Spleen (tissue), 11 donors: Measurements from ENCODE around the gene CRP. TPM values are rescaled to one million over a fixed set of nuclear protein-coding genes. Genes with fewer than 3 reads are reported as not detected.
"Not testable (repeated sequence)": the region's sequence is repeated elsewhere in the genome, so short reads cannot be mapped to it uniquely, and the experiment has no call there.

Experiments
- DNase-seq: peaks from one replicate; pipeline ENCODE4 v3.0.0-alpha.2; 2020
- H3K27ac ChIP-seq, 8 donors: fragments of 200-600 bp; sonication (generic) in 7 of 8; 1 replicate in 4 of 8; 2 replicates in 4 of 8; pipeline versions ENCODE4 v1.5.0 to v1.8.0; 2016 to 2021; ENCODE audit warnings: inconsistent platforms in 4 of 8, mild to moderate bottlenecking in 4 of 8, moderate library complexity in 1 of 8
- H3K27me3 ChIP-seq, 7 donors: fragments of 200-600 bp; sonication (generic) in 6 of 7; replicated peaks in 1 of 7; 1 replicate in 4 of 7; 2 replicates in 3 of 7; pipeline versions ENCODE4 v1.5.0 to v1.8.0; 2016 to 2021; ENCODE audit warnings: inconsistent platforms in 3 of 7, mild to moderate bottlenecking in 1 of 7
- H3K36me3 ChIP-seq, 6 donors: fragments of 200-600 bp; sonication (generic) in 5 of 6; 1 replicate in 4 of 6; 2 replicates in 2 of 6; pipeline versions ENCODE4 v1.5.0 to v1.8.0; 2016 to 2021; ENCODE audit warnings: inconsistent platforms in 2 of 6
- H3K4me1 ChIP-seq, 6 donors: fragments of 200-600 bp; sonication (generic) in 5 of 6; 1 replicate in 3 of 6; 2 replicates in 3 of 6; pipeline versions ENCODE4 v1.5.0 to v1.8.0; 2016 to 2021; ENCODE audit warnings: inconsistent platforms in 3 of 6
- H3K4me3 ChIP-seq, 8 donors: fragments of 200-600 bp; sonication (generic) in 7 of 8; 1 replicate in 4 of 8; 2 replicates in 4 of 8; pipeline versions ENCODE4 v1.5.0 to v1.8.0; 2016 to 2021; ENCODE audit warnings: inconsistent platforms in 4 of 8, mild to moderate bottlenecking in 4 of 8, moderate library complexity in 2 of 8
- H3K9me3 ChIP-seq, 8 donors: fragments of 200-600 bp; sonication (generic) in 7 of 8; 1 replicate in 4 of 8; 2 replicates in 4 of 8; pipeline versions ENCODE4 v1.5.0 to v1.8.0; 2016 to 2021; ENCODE audit warnings: inconsistent platforms in 4 of 8
- POLR2A ChIP-seq, 3 donors: fragments of 450-650 bp; IDR thresholded peaks; one replicate each; pipeline ENCODE4 v1.5.1; 2017; ENCODE audit warnings: antibody characterized with exemption in 3 of 3, mild to moderate bottlenecking in 1 of 3
- POLR2AphosphoS5 ChIP-seq, 3 donors: sonication (generic); formaldehyde crosslinking; IDR thresholded peaks; one replicate each; pipeline ENCODE4 v1.5.1; 2017; ENCODE audit warnings: antibody characterized with exemption in 3 of 3
- WGBS, 5 donors: extraction: QIAGEN DNeasy Blood & Tissue Kit in 3 of 5; methylation state at CpG; one replicate each; pipeline versions ENCODE4 v1.1.5 to v1.1.7; 2013 to 2018; 5-methylcytosine and 5-hydroxymethylcytosine counted together
- intact Hi-C: fragments of 100-400 bp; cut with DNase I; formaldehyde crosslinking; loops from one replicate; pipeline ENCODE4 v1.15.0; 2023; ENCODE audit warnings: low total_unique reads
- polyA plus RNA-seq, 3 donors: library from polyadenylated mRNA; stranded (reverse); fragments of 200-250 nt; gene quantifications; one replicate each; pipeline ENCODE4 v1.2.1, GENCODE V29; 2013
- total RNA-seq, 7 donors: library from RNA; depleted of rRNA in 3 of 7; stranded (reverse); fragments of >200 nt in 3 of 7; fragmentation: NEBNext Ultra II Directional in 4 of 7; extraction: Animal tissue kit (Norgen Biotek cat#: 25700) in 4 of 7; gene quantifications; one replicate each; pipeline versions ENCODE4 v1.1.0 to v1.2.1, GENCODE V29; 2016 to 2021
- TF ChIP-seq, protein P1 (sequence below), 11 experiments: fragments of 200-600 bp in 7 of 11; fragments of 450-650 bp in 4 of 11; sonication (generic) in 4 of 11; IDR thresholded peaks in 8 of 11; conservative IDR thresholded peaks in 3 of 11; 1 replicate in 7 of 11; 2 replicates in 4 of 11; pipeline versions ENCODE4 v1.4.0 to v1.8.0; 2016 to 2021; ENCODE audit warnings: antibody characterized with exemption in 11 of 11, inconsistent platforms in 4 of 11, mild to moderate bottlenecking in 1 of 11
- donor health status: healthy with polysubstance abuse.
- donor health status: DM: no; HTN: no; CAD: no; lungs with moderate emphysema.
- donor health status: DM: no; HTN: no; CAD: no.
- donor health status: Bipolar disorder and iron deficiency.
- donor health status: healthy.
- donor health status: DM: no; HTN: no; CAD: no.
- donor health status: DM: yes; HTN: yes; CAD: no.

CRP gene
- total and polyA plus RNA-seq, 10 donors = 0.06 to 0.73 (median 0.46) TPM; not detected in 7

DNA sequence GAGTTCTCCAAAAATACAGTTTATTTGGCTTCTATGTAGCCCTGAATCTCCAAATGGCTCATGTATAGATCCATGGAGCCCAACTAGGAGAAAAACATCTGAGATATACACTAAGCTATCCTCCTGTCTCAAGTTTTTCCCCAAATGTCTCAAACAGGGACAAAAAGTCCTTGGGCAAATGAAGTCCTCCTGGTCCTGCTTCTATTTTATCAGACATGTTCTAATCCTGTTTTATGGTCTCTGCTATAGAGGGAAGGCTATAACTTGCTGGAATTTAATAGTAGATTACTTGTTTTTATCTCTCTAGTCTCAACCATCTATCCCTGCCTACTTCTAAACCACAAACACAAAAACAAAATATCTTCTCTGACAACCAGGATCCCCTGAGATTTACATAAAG lies 26.9 kb downstream of the CRP start:
- Histone ChIP-seq H3K4me3 (no peak overlapping the region), H3K9me3 (no peaks in the 10 kb centered on the region), H3K4me1 (no peaks in the 10 kb centered on the region), H3K36me3 (no peaks in the 10 kb centered on the region), H3K27me3 (peaks cover 0 to 32% (median 0%) of the 10 kb centered on the region in 7 donors), H3K27ac (no peak overlapping the region)
- no peak for DNase-seq
- TF ChIP-seq, protein P1, sequence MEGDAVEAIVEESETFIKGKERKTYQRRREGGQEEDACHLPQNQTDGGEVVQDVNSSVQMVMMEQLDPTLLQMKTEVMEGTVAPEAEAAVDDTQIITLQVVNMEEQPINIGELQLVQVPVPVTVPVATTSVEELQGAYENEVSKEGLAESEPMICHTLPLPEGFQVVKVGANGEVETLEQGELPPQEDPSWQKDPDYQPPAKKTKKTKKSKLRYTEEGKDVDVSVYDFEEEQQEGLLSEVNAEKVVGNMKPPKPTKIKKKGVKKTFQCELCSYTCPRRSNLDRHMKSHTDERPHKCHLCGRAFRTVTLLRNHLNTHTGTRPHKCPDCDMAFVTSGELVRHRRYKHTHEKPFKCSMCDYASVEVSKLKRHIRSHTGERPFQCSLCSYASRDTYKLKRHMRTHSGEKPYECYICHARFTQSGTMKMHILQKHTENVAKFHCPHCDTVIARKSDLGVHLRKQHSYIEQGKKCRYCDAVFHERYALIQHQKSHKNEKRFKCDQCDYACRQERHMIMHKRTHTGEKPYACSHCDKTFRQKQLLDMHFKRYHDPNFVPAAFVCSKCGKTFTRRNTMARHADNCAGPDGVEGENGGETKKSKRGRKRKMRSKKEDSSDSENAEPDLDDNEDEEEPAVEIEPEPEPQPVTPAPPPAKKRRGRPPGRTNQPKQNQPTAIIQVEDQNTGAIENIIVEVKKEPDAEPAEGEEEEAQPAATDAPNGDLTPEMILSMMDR (IDR thresholded peaks at IDR 0.05 in 8 of 11, conservative IDR thresholded peaks at IDR 0.05 in 3 of 11) = no peak
- TF ChIP-seq POLR2AphosphoS5 (IDR thresholded peaks at IDR 0.05) = no peak
- no peak for TF ChIP-seq POLR2A (IDR thresholded peaks at IDR 0.05)
- intact Hi-C loops = no loop called here

DNA sequence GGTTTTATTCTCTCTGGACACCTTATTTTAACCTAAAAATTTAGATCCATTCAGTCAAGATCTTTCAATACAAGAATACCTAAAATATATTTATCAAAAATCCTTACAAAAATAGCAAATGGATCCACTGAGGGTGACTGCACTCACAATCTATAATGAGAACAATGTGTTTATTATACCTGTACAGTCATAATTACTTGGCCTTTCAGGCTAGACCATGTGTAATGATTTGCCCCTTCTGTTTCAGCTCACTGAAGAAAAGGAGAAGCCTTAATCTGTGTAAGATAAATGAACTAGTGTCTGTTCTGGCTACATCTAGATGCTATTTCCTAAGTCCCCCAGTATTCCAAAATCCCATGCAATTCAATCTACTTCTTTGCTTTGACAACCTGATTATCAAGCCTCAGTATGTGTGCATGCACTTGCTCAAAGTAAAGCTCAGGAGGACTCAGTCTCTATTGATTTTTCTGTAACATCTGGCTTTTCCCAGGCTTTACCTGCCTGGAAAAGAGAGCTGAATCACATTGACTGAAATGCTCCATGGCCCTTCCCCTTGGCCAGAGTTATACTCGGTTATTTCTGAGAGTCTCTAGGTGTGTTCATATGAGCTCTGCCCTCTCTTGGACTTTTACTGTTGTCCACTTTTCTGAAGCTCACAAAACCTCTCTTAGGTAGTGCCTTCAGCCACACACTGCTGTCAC lies 27.6 kb downstream of the CRP start:
- no peak overlapping the region for H3K27ac ChIP-seq
- H3K36me3 ChIP-seq = no peaks in the 10 kb centered on the region
- H3K9me3 ChIP-seq = no peaks in the 10 kb centered on the region
- 80 to 91% (median 89%) methylated on average over 1 of the region's 1 CpG for WGBS, 5 donors
- no peaks in the 10 kb centered on the region for H3K4me1 ChIP-seq
- intact Hi-C loops = no loop called here
- H3K4me3 ChIP-seq = no peak overlapping the region
- H3K27me3 ChIP-seq = peaks cover 0 to 26% (median 0%) of the 10 kb centered on the region in 7 donors
- no peak for TF ChIP-seq POLR2AphosphoS5 (IDR thresholded peaks at IDR 0.05)
- TF ChIP-seq, protein P1 (IDR thresholded peaks at IDR 0.05 in 8 of 11, conservative IDR thresholded peaks at IDR 0.05 in 3 of 11) = no peak
- TF ChIP-seq POLR2A (IDR thresholded peaks at IDR 0.05) = no peak
- DNase-seq = no peak

DNA sequence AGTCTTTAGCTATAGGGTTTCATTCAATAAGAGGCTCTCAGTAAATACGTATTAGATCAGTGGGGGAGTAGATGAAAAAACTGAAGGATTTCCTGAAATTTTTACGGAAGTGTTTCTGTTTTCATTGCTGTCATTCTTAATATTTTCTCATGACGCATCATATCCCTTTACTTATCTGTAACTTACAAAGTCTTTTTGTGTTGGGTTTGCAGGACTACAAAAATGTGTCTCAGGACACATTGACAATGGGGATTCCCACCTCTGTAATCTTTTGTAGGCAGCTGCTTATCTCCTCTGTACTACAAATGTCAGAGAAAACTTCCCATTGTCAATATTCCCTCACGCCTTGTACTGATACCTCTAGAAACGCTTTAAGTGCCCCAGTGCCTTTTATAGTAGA lies 35.5 kb downstream of the CRP start:
- Histone ChIP-seq H3K9me3 (no peaks in the 10 kb centered on the region), H3K27me3 (peaks cover 0 to 10% (median 0%) of the 10 kb centered on the region in 7 donors), H3K4me1 (no peaks in the 10 kb centered on the region), H3K36me3 (no peaks in the 10 kb centered on the region), H3K27ac (no peak overlapping the region), H3K4me3 (no peak overlapping the region)
- intact Hi-C loops = no loop called here
- 68 to 80% (median 72%) methylated on average over 5 of the region's 5 CpGs; no CpG with 5 or more reads in 1 of the 5 donors for WGBS, 5 donors
- TF ChIP-seq POLR2AphosphoS5 (IDR thresholded peaks at IDR 0.05) (no peak), POLR2A (IDR thresholded peaks at IDR 0.05) (no peak)
- TF ChIP-seq, protein P1 (IDR thresholded peaks at IDR 0.05 in 8 of 11, conservative IDR thresholded peaks at IDR 0.05 in 3 of 11) = no peak
- DNase-seq = no peak

DNA sequence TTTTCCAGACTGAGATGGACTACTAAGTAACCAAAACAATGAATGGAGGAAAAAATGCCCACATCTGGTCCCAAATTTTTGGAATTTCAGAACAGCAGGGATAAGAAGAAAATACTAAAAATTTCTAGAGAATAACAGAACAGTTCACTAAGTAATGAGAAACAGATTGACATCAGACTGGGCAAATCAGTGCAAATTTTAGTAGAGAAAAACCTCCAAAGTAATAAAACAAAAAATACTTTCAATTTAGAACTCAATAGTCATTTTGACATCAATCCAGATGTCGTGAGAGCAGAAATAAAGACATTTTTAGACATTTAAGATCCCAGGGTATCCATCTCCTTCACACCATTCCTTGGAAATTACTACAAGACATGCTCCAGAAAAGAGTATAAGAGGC lies 39.3 kb downstream of the CRP start:
- H3K9me3 ChIP-seq = no peaks in the 10 kb centered on the region
- no peak overlapping the region for H3K27ac ChIP-seq
- no peaks in the 10 kb centered on the region for H3K36me3 ChIP-seq
- H3K4me3 ChIP-seq = no peak overlapping the region
- intact Hi-C loops = no loop called here
- peaks cover 0 to 12% (median 0%) of the 10 kb centered on the region in 7 donors for H3K27me3 ChIP-seq
- WGBS, 5 donors = 28 to 72% (median 62%) methylated on average over 1 of the region's 1 CpG
- no peak for DNase-seq
- TF ChIP-seq POLR2AphosphoS5 (IDR thresholded peaks at IDR 0.05) = no peak
- TF ChIP-seq POLR2A (IDR thresholded peaks at IDR 0.05) = no peak
- TF ChIP-seq, protein P1 (IDR thresholded peaks at IDR 0.05 in 8 of 11, conservative IDR thresholded peaks at IDR 0.05 in 3 of 11) = no peak
- no peaks in the 10 kb centered on the region for H3K4me1 ChIP-seq

DNA sequence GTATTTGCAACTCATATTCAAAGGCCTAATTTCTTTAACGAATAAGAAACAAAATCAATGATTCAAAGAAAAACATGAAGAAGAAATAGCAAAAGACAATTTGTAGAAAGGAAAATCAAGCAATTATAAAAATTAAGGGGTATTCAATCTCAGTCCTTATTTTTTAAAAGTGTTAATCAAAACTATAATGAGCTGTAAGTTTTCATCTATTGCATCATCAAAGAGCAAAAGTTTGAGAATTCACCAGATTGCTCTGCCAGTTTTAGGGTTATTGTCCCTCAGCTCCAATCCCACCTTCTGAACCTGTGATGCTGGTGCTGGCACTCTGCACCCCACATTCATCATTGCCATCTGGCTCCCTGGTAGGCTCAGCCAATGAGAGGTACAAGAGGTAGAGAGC lies 42.0 kb downstream of the CRP start:
- DNase-seq, H3K27ac ChIP-seq, H3K4me3 ChIP-seq, H3K9me3 ChIP-seq, H3K4me1 ChIP-seq, intact Hi-C loops, H3K36me3 ChIP-seq: not testable (repeated sequence)
- H3K27me3 ChIP-seq = peaks cover 0 to 14% (median 0%) of the 10 kb centered on the region in 7 donors
- 85 to 100% (median 93%) methylated on average over 1 of the region's 1 CpG for WGBS, 5 donors
